Glutamatergic neuron (in vitro differentiated cells): ENCODE results near the gene RABGGTA. TPM values are rescaled to one million over a fixed set of nuclear protein-coding genes. Genes with fewer than 3 reads are reported as not detected.
A peak's percentile ranks its signal among the peaks of the same experiment; 100 is the strongest.

Experiments used
- DNase-seq: peaks from one replicate; pipeline ENCODE4 v3.0.0; 2022
- H3K27ac Mint-ChIP-seq: one replicate; pipeline ENCODE4 v1.8.0; 2020; ENCODE audit warnings: mild to moderate bottlenecking, mixed read lengths, inconsistent platforms; ENCODE audit not compliant: unreplicated experiment
- H3K27me3 Mint-ChIP-seq: one replicate; pipeline ENCODE4 v1.8.0; 2020; ENCODE audit warnings: mild to moderate bottlenecking, moderate library complexity, mixed read lengths, inconsistent platforms; ENCODE audit not compliant: unreplicated experiment
- H3K36me3 Mint-ChIP-seq: one replicate; pipeline ENCODE4 v1.8.0; 2020; ENCODE audit warnings: mild to moderate bottlenecking, mixed read lengths, inconsistent platforms; ENCODE audit not compliant: unreplicated experiment
- H3K4me1 Mint-ChIP-seq: one replicate; pipeline ENCODE4 v1.8.0; 2020; ENCODE audit warnings: mild to moderate bottlenecking, low read depth, mixed read lengths, inconsistent platforms; ENCODE audit not compliant: unreplicated experiment
- H3K4me3 Mint-ChIP-seq: one replicate; pipeline ENCODE4 v1.8.0; 2020; ENCODE audit warnings: mild to moderate bottlenecking, mixed read lengths, inconsistent platforms; ENCODE audit not compliant: unreplicated experiment
- H3K9me3 Mint-ChIP-seq: one replicate; pipeline ENCODE4 v1.8.0; 2020; ENCODE audit warnings: mild to moderate bottlenecking, moderate library complexity, mixed read lengths, inconsistent platforms; ENCODE audit not compliant: unreplicated experiment
- CTCF ChIP-seq: fragments of 200-600 bp; sonication (generic); IDR thresholded peaks from one replicate; pipeline ENCODE4 v1.5.0; 2021; ENCODE audit not compliant: partially characterized antibody, unreplicated experiment
- total RNA-seq: library from RNA; stranded (reverse); fragmentation: NEBNext Ultra II Directional; extraction: Animal tissue kit (Norgen Biotek cat#: 25700); gene quantifications from one replicate; pipeline ENCODE4 v1.2.1, GENCODE V29; 2021; ENCODE audit not compliant: unreplicated experiment

Gene RABGGTA
- total RNA-seq, 1 donor from 2014 or later: 30.3 TPM

- no peak for DNase-seq
- no peaks in the 10 kb centered on the region for H3K36me3 Mint-ChIP-seq
- peaks cover 4% of the 10 kb centered on the region for H3K9me3 Mint-ChIP-seq
- TF ChIP-seq CTCF: no peak
- no peak overlapping the region for H3K27ac Mint-ChIP-seq
- no peak overlapping the region for H3K4me3 Mint-ChIP-seq
- peaks cover 3% of the 10 kb centered on the region for H3K27me3 Mint-ChIP-seq
- no peaks in the 10 kb centered on the region for H3K4me1 Mint-ChIP-seq
These were observed 8.1 kb upstream of the RABGGTA start for GRCh38 chr14:24279301-24280186.

GRCh38 chr14:24278424-24278823, 7.0 kb upstream of the RABGGTA start:
- H3K9me3 Mint-ChIP-seq: peaks cover 3% of the 10 kb centered on the region
- no peak overlapping the region for H3K4me3 Mint-ChIP-seq
- peaks cover 3% of the 10 kb centered on the region for H3K27me3 Mint-ChIP-seq
- no peaks in the 10 kb centered on the region for H3K4me1 Mint-ChIP-seq
- no peaks in the 10 kb centered on the region for H3K36me3 Mint-ChIP-seq
- no peak for DNase-seq
- TF ChIP-seq CTCF: no peak
- no peak overlapping the region for H3K27ac Mint-ChIP-seq

- peaks cover 3% of the 10 kb centered on the region for H3K9me3 Mint-ChIP-seq
- no peak overlapping the region for H3K4me3 Mint-ChIP-seq
- TF ChIP-seq CTCF: no peak
- no peaks in the 10 kb centered on the region for H3K4me1 Mint-ChIP-seq
- no peaks in the 10 kb centered on the region for H3K36me3 Mint-ChIP-seq
- H3K27ac Mint-ChIP-seq: no peak overlapping the region
- DNase-seq: no peak
- H3K27me3 Mint-ChIP-seq: peaks cover 3% of the 10 kb centered on the region
These were observed 6.4 kb upstream of the RABGGTA start for GRCh38 chr14:24277606-24278321.

GRCh38 chr14:24277071-24277470, 5.7 kb upstream of the RABGGTA start:
- Mint-ChIP-seq H3K9me3 (peaks cover 5% of the 10 kb centered on the region), H3K4me1 (no peaks in the 10 kb centered on the region), H3K4me3 (no peak overlapping the region), H3K27ac (peak overlapping the region; percentile 9), H3K36me3 (no peaks in the 10 kb centered on the region), H3K27me3 (peaks cover 3% of the 10 kb centered on the region)
- DNase-seq: no peak
- TF ChIP-seq CTCF: no peak
